Suprapubic skin (tissue), 4 donors: ENCODE results near the gene WDR86. TPM values are rescaled to one million over a fixed set of nuclear protein-coding genes. Genes with fewer than 3 reads are reported as not detected.
A peak's percentile ranks its signal among the peaks of the same experiment; 100 is the strongest.

Experiments used
- DNase-seq, 2 donors: peaks; one replicate each; pipeline ENCODE4 v3.0.0-alpha.2; 2019; ENCODE audit warnings: low spot score in 2 of 2
- H3K27ac ChIP-seq: fragments of 200-600 bp; sonication (generic); one replicate; pipeline ENCODE4 v1.5.1; 2019
- H3K27me3 ChIP-seq: fragments of 200-600 bp; sonication (generic); one replicate; pipeline ENCODE4 v1.5.1; 2019
- H3K36me3 ChIP-seq: fragments of 200-600 bp; sonication (generic); one replicate; pipeline ENCODE4 v1.5.1; 2019
- H3K4me1 ChIP-seq: fragments of 200-600 bp; sonication (generic); one replicate; pipeline ENCODE4 v1.5.1; 2019
- H3K4me3 ChIP-seq: fragments of 200-600 bp; sonication (generic); one replicate; pipeline ENCODE4 v1.5.1; 2019; ENCODE audit warnings: mild to moderate bottlenecking
- H3K9me3 ChIP-seq: fragments of 200-600 bp; sonication (generic); one replicate; pipeline ENCODE4 v1.5.1; 2019
- EP300 ChIP-seq: sonication (generic); formaldehyde crosslinking; IDR thresholded peaks from one replicate; pipeline ENCODE4 v1.6.1; 2017; ENCODE audit warnings: antibody characterized with exemption
- POLR2A ChIP-seq, 2 donors: fragments of 450-650 bp; IDR thresholded peaks; one replicate each; pipeline ENCODE4 v1.6.1; 2017; ENCODE audit warnings: antibody characterized with exemption in 2 of 2, mild to moderate bottlenecking in 2 of 2, moderate library complexity in 2 of 2
- POLR2AphosphoS5 ChIP-seq, 3 donors: sonication (generic); formaldehyde crosslinking; IDR thresholded peaks; one replicate each; pipeline ENCODE4 v1.6.1; 2017; ENCODE audit warnings: antibody characterized with exemption in 3 of 3
- WGBS: methylation state at CpG from one replicate; pipeline ENCODE4 v1.1.5; 2018; 5-methylcytosine and 5-hydroxymethylcytosine counted together
- total RNA-seq, 4 donors: library from RNA; depleted of rRNA; stranded (reverse); fragments of >200 nt; gene quantifications; one replicate each; pipeline ENCODE4 v1.1.0, GENCODE V29; 2016
- TF ChIP-seq, protein P1 (sequence below), 2 donors: fragments of 200-600 bp in 1 of 2; fragments of 450-650 bp in 1 of 2; sonication (generic) in 1 of 2; IDR thresholded peaks; one replicate each; pipeline ENCODE4 v1.5.1; 2016 to 2019; ENCODE audit warnings: antibody characterized with exemption in 2 of 2, mild to moderate bottlenecking in 1 of 2, moderate library complexity in 1 of 2

WDR86 gene
- total RNA-seq, 4 donors from 2014 or later, result 0.81 to 2.8 (median 1.4) TPM; not detected in 1

DNA sequence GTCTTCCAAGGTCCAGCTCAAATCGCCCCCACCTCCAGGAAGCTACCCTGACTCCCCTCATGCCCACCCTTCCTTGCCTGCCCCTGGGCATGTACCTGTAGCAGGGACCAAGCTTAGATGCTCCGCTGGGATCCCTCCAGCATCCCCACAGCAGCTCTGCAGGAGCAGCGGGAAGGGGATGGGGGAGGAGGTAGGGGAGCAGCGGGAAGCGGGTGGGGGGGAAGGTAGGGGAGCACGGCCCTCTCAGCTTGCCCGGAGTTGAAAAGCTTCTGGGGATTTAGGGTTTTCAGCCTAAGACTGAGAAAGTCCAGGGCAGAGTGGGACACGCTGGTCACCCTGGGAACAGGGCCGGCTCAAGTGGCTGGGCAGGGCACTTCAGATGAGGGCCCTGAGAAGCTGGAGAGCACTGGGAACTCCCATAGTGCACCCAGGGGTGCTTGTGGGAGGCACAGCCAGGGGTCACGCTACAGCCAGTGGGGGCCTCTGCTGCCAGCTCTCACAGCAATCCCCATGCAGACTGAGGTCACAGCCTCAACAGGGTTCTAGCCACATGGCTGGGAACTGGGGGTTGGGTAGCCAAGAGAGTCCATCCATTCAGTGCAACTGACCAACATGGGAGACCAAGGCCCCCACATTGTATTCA lies 13.4 kb downstream of the WDR86 start:
- H3K27me3 ChIP-seq, result peaks cover 11% of the 10 kb centered on the region
- H3K27ac ChIP-seq, result no peak overlapping the region
- no peak for DNase-seq
- H3K9me3 ChIP-seq, result no peaks in the 10 kb centered on the region
- TF ChIP-seq POLR2A (IDR thresholded peaks at IDR 0.05), result no peak
- no peaks in the 10 kb centered on the region for H3K4me1 ChIP-seq
- WGBS, result 93% methylated on average over 9 of the region's 10 CpGs
- no peaks in the 10 kb centered on the region for H3K36me3 ChIP-seq
- no peak overlapping the region for H3K4me3 ChIP-seq

DNA sequence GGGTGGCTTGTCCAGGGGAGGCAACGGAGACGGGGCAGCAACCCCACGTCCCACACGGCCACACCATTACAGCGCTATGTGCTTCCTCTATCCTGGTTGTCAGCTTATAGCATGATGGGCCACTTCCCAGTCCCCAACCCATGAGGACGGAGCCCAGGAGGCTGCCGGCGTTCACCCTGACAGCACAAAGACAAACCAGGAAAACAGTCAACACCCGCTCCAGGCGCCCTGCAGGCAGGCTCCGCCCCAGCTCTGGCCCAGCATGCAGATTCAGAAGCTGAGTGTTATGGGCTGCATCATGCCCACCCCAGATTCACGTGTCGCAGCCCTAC lies 14.8 kb downstream of the WDR86 start:
- peaks cover 11% of the 10 kb centered on the region for H3K27me3 ChIP-seq
- WGBS, result 83% methylated on average over 4 of the region's 13 CpGs

DNA sequence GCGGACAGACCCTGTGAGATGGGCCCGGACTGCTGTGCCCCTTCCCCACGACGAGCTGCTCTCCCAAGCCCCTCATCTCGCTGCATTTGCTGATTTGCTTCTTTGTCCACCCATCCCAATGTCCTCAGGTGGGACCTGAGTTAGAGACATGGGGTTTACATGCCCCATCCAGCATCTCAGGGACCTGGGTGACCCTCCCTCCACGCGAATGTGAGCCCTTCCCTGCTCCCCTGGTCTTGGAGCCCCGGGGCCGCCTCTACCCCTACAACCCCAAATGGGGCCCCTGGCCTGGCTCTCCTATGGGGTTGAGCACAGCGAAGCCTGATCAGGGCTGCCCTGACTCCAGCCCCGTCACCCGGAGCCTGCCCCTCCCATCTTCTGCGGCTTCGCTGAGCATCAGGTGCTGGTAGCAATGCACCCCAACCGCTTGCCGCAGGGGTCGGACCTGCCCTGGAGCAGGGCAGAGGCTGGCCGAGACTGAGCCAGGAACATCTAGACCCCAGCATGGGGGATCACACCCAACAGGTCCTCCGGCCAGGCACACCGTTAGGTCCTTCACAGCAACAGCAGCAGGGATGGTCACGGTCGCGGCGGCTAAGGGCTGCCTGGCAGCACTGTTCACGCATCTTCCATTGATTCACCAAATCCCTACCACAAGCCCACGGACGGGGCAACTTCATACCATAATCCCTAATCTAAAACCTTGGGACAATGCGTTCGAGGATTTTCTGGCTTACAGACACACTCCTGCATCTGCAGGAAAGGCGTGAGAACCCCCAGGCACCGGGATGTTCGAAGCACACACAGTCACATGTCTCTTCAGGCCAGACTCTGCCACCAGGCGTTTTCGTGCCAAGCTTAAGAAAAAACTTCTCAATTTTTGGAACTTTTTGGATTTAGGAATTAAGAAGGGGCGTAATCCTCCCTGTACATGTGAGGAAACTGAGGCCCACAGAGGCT lies 15.5 kb downstream of the WDR86 start:
- Histone ChIP-seq H3K27ac (no peak overlapping the region), H3K9me3 (no peaks in the 10 kb centered on the region), H3K36me3 (no peaks in the 10 kb centered on the region), H3K27me3 (peaks cover 11% of the 10 kb centered on the region), H3K4me3 (no peak overlapping the region), H3K4me1 (no peaks in the 10 kb centered on the region)
- no peak for DNase-seq
- 81% methylated on average over 23 of the region's 35 CpGs for WGBS
- TF ChIP-seq POLR2AphosphoS5 (IDR thresholded peaks at IDR 0.05) (no peak), POLR2A (IDR thresholded peaks at IDR 0.05) (no peak), EP300 (no peak)
- TF ChIP-seq, protein P1, sequence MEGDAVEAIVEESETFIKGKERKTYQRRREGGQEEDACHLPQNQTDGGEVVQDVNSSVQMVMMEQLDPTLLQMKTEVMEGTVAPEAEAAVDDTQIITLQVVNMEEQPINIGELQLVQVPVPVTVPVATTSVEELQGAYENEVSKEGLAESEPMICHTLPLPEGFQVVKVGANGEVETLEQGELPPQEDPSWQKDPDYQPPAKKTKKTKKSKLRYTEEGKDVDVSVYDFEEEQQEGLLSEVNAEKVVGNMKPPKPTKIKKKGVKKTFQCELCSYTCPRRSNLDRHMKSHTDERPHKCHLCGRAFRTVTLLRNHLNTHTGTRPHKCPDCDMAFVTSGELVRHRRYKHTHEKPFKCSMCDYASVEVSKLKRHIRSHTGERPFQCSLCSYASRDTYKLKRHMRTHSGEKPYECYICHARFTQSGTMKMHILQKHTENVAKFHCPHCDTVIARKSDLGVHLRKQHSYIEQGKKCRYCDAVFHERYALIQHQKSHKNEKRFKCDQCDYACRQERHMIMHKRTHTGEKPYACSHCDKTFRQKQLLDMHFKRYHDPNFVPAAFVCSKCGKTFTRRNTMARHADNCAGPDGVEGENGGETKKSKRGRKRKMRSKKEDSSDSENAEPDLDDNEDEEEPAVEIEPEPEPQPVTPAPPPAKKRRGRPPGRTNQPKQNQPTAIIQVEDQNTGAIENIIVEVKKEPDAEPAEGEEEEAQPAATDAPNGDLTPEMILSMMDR (IDR thresholded peaks at IDR 0.05), result no peak

More for the DNA sequence above, 14.8 kb downstream of the WDR86 start:
- no peak for TF ChIP-seq POLR2AphosphoS5 (IDR thresholded peaks at IDR 0.05)
- TF ChIP-seq EP300, result no peak
- H3K27ac ChIP-seq, result no peak overlapping the region
- no peak overlapping the region for H3K4me3 ChIP-seq
- peak in 1 of 2 donors; percentile 47 for DNase-seq
- no peaks in the 10 kb centered on the region for H3K9me3 ChIP-seq
- H3K4me1 ChIP-seq, result no peaks in the 10 kb centered on the region
- no peaks in the 10 kb centered on the region for H3K36me3 ChIP-seq

DNA sequence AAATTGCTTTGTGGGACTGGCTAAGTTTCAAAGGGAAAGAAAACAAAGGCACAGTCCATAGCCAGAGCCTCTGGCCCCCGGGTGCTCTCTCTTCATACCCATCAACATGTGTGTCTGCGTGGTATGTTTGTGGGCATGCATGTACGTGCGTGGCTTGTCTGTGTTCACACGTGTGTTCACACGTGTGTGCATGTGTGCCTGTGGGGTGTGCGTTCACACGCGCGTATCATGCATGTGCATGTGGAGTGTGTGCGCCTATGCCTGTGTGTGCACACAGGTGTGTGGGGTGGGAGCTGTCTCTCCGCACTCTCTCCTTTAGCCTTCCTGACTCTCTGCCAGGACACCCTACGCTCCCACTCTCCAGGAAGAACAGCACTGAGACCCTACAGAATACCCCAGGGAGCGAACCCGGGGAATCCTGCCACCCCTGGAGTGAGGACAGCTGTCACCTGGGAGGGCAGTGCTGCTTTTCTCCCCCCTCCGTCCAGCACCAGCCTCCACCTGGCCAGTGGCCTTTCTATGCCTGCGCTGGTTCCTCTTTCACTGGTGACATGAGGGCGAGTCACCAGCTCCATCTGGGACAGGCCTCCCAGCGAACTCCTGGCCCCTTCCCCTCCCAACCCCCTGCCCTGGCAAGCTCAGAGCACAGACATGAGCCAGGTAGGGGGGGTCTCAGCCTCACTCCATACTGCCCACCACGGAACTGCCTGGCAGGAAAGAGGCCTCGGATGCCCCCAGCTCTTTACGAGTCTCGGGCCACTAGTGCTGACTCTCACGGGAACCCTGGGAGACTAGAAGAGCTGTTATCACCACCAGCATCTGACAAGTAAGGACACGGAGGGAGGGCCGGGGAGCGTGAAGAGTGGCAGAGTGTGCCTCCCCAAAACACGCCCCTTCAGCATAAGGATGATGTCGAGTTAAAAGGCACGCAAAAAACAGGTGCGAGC lies 16.5 kb downstream of the WDR86 start:
- 80% methylated on average over 24 of the region's 31 CpGs for WGBS
- no peaks in the 10 kb centered on the region for H3K4me1 ChIP-seq
- no peak for TF ChIP-seq POLR2A (IDR thresholded peaks at IDR 0.05)
- TF ChIP-seq EP300, result no peak
- no peak for TF ChIP-seq POLR2AphosphoS5 (IDR thresholded peaks at IDR 0.05)
- TF ChIP-seq, protein P1 (IDR thresholded peaks at IDR 0.05), result no peak
- H3K36me3 ChIP-seq, result no peaks in the 10 kb centered on the region
- H3K27ac ChIP-seq, result no peak overlapping the region
- H3K4me3 ChIP-seq, result no peak overlapping the region
- peaks cover 11% of the 10 kb centered on the region for H3K27me3 ChIP-seq
- H3K9me3 ChIP-seq, result no peaks in the 10 kb centered on the region
- no peak for DNase-seq

DNA sequence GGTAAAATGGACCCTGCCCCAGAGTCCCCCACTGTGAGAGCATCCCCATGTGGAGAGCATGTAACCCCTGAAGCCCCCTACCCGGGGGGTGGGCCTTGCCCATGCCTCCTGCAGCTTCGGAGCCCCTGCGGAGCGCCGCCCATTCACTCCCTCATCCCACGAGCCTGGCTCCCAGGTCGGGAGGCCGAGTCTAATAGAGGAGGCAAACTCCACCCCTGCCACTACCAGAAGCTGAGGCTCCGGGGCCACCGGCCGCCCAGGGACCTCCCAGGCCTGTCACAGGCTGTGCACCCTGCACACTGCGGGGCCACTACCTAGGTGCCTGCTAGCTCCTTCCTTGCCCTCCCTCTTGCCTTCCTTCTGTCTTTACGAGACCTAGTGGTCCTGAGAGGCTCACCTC lies 17.4 kb downstream of the WDR86 start:
- H3K9me3 ChIP-seq, result no peaks in the 10 kb centered on the region
- no peak overlapping the region for H3K4me3 ChIP-seq
- H3K27me3 ChIP-seq, result peaks cover 11% of the 10 kb centered on the region
- no peaks in the 10 kb centered on the region for H3K4me1 ChIP-seq
- TF ChIP-seq EP300 (no peak), POLR2AphosphoS5 (IDR thresholded peaks at IDR 0.05) (no peak)
- TF ChIP-seq, protein P1 (IDR thresholded peaks at IDR 0.05), result no peak
- DNase-seq, result no peak
- 85% methylated on average over 5 of the region's 13 CpGs for WGBS
- no peaks in the 10 kb centered on the region for H3K36me3 ChIP-seq
- H3K27ac ChIP-seq, result no peak overlapping the region
